Measurements from ENCODE around the gene ATF7IP2.
"Not testable (repeated sequence)": the region's sequence is repeated elsewhere in the genome, so short reads cannot be mapped to it uniquely, and the experiment has no call there.

ATF7IP2 gene

GRCh38 chr16:10441726-10442125 lies 55.9 kb downstream of the ATF7IP2 start:
- DNase-seq (ENCODE audit: extremely low read depth in 1 of 2, low read depth in 1 of 2) = no peak

GRCh38 chr16:10447289-10447688 lies 61.4 kb downstream of the ATF7IP2 start:
- DNase-seq (ENCODE audit: extremely low read depth in 1 of 2, low read depth in 1 of 2) = no peak

GRCh38 chr16:10452208-10453158 lies 66.6 kb downstream of the ATF7IP2 start:
- not testable (repeated sequence) for DNase-seq (ENCODE audit: extremely low read depth in 1 of 2, low read depth in 1 of 2)

GRCh38 chr16:10453159-10453510 lies 67.3 kb downstream of the ATF7IP2 start:
- DNase-seq (ENCODE audit: extremely low read depth in 1 of 2, low read depth in 1 of 2) = no peak

GRCh38 chr16:10465821-10466220 lies 80.0 kb downstream of the ATF7IP2 start:
- no peak for DNase-seq (ENCODE audit: extremely low read depth in 1 of 2, low read depth in 1 of 2)

GRCh38 chr16:10466313-10466712 lies 80.5 kb downstream of the ATF7IP2 start:
- no peak for DNase-seq (ENCODE audit: extremely low read depth in 1 of 2, low read depth in 1 of 2)

- DNase-seq (ENCODE audit: extremely low read depth in 1 of 2, low read depth in 1 of 2) = no peak
Measured at GRCh38 chr16:10466861-10467260, 81.0 kb downstream of the ATF7IP2 start.

- not testable (repeated sequence) for DNase-seq (ENCODE audit: extremely low read depth in 1 of 2, low read depth in 1 of 2)
Measured at GRCh38 chr16:10476636-10477035, 90.8 kb downstream of the ATF7IP2 start.

- DNase-seq (ENCODE audit: extremely low read depth in 1 of 2, low read depth in 1 of 2) = no peak
Measured at GRCh38 chr16:10480151-10480550, 94.3 kb downstream of the ATF7IP2 start.

- DNase-seq (ENCODE audit: extremely low read depth in 1 of 2, low read depth in 1 of 2) = no peak
Measured at GRCh38 chr16:10485159-10485558, 99.3 kb downstream of the ATF7IP2 start.

GRCh38 chr16:10485698-10486382 lies 100.0 kb downstream of the ATF7IP2 start:
- no peak for DNase-seq (ENCODE audit: extremely low read depth in 1 of 2, low read depth in 1 of 2)

- no peak for DNase-seq (ENCODE audit: extremely low read depth in 1 of 2, low read depth in 1 of 2)
Measured at GRCh38 chr16:10490141-10490540, 104.3 kb downstream of the ATF7IP2 start.

- DNase-seq (ENCODE audit: extremely low read depth in 1 of 2, low read depth in 1 of 2) = no peak
Measured at GRCh38 chr16:10493276-10493675, 107.4 kb downstream of the ATF7IP2 start.

- DNase-seq (ENCODE audit: extremely low read depth in 1 of 2, low read depth in 1 of 2) = no peak
Measured at GRCh38 chr16:10494343-10495030, 108.6 kb downstream of the ATF7IP2 start.

GRCh38 chr16:10495031-10495345 lies 109.1 kb downstream of the ATF7IP2 start:
- no peak for DNase-seq (ENCODE audit: extremely low read depth in 1 of 2, low read depth in 1 of 2)

GRCh38 chr16:10497132-10498101 lies 111.6 kb downstream of the ATF7IP2 start:
- no peak for DNase-seq (ENCODE audit: extremely low read depth in 1 of 2, low read depth in 1 of 2)

- DNase-seq (ENCODE audit: extremely low read depth in 1 of 2, low read depth in 1 of 2) = no peak
Measured at GRCh38 chr16:10500582-10500981, 114.7 kb downstream of the ATF7IP2 start.

- DNase-seq (ENCODE audit: extremely low read depth in 1 of 2, low read depth in 1 of 2) = no peak
Measured at GRCh38 chr16:10501016-10501607, 115.3 kb downstream of the ATF7IP2 start.

GRCh38 chr16:10502776-10503175 lies 116.9 kb downstream of the ATF7IP2 start:
- no peak for DNase-seq (ENCODE audit: extremely low read depth in 1 of 2, low read depth in 1 of 2)

GRCh38 chr16:10504404-10504885 lies 118.6 kb downstream of the ATF7IP2 start:
- DNase-seq (ENCODE audit: extremely low read depth in 1 of 2, low read depth in 1 of 2) = no peak

Measured in activated CD8-positive, alpha-beta memory T cell treated with anti-CD3 and anti-CD28 coated beads for 1 hour (primary cell).